ENCODE measurements around the gene MCM3AP.

DNA sequence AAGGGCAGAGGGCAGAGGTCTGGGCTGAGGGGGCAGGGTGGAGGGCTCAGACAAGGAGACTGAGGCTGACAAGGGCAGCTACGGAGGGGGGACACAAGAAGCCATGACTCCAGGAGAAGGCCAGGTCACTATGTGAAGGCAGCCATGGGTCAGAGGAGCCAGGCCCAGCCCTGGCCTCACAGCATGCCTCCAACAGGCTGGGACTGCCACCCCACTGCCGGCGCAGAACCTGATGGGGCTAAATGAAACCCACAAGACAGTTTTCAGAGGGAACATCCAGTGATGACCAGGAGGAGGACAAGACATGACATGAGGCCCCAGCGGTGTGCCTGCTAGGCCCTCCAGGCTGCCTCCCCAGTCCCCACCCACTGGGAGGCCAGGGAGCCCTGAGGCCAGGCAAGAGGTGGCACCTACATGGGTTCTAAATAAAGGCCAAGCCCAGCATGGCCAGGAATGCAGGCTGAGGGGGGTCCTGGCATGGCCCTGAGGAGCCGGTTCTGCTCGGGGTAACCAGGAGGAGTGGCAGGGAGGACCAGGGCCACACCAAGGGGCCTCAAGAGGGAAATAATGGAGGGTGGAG, 29.6 kb downstream of the MCM3AP start:
- TF ChIP-seq, protein P1, sequence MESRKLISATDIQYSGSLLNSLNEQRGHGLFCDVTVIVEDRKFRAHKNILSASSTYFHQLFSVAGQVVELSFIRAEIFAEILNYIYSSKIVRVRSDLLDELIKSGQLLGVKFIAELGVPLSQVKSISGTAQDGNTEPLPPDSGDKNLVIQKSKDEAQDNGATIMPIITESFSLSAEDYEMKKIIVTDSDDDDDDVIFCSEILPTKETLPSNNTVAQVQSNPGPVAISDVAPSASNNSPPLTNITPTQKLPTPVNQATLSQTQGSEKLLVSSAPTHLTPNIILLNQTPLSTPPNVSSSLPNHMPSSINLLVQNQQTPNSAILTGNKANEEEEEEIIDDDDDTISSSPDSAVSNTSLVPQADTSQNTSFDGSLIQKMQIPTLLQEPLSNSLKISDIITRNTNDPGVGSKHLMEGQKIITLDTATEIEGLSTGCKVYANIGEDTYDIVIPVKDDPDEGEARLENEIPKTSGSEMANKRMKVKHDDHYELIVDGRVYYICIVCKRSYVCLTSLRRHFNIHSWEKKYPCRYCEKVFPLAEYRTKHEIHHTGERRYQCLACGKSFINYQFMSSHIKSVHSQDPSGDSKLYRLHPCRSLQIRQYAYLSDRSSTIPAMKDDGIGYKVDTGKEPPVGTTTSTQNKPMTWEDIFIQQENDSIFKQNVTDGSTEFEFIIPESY (IDR thresholded peaks at IDR 0.05) = no peak
- TF ChIP-seq, protein P2, sequence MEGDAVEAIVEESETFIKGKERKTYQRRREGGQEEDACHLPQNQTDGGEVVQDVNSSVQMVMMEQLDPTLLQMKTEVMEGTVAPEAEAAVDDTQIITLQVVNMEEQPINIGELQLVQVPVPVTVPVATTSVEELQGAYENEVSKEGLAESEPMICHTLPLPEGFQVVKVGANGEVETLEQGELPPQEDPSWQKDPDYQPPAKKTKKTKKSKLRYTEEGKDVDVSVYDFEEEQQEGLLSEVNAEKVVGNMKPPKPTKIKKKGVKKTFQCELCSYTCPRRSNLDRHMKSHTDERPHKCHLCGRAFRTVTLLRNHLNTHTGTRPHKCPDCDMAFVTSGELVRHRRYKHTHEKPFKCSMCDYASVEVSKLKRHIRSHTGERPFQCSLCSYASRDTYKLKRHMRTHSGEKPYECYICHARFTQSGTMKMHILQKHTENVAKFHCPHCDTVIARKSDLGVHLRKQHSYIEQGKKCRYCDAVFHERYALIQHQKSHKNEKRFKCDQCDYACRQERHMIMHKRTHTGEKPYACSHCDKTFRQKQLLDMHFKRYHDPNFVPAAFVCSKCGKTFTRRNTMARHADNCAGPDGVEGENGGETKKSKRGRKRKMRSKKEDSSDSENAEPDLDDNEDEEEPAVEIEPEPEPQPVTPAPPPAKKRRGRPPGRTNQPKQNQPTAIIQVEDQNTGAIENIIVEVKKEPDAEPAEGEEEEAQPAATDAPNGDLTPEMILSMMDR (IDR thresholded peaks at IDR 0.05; ENCODE audit: low read depth, low read length, missing input control) = no peak
- TF ChIP-seq, protein P3, sequence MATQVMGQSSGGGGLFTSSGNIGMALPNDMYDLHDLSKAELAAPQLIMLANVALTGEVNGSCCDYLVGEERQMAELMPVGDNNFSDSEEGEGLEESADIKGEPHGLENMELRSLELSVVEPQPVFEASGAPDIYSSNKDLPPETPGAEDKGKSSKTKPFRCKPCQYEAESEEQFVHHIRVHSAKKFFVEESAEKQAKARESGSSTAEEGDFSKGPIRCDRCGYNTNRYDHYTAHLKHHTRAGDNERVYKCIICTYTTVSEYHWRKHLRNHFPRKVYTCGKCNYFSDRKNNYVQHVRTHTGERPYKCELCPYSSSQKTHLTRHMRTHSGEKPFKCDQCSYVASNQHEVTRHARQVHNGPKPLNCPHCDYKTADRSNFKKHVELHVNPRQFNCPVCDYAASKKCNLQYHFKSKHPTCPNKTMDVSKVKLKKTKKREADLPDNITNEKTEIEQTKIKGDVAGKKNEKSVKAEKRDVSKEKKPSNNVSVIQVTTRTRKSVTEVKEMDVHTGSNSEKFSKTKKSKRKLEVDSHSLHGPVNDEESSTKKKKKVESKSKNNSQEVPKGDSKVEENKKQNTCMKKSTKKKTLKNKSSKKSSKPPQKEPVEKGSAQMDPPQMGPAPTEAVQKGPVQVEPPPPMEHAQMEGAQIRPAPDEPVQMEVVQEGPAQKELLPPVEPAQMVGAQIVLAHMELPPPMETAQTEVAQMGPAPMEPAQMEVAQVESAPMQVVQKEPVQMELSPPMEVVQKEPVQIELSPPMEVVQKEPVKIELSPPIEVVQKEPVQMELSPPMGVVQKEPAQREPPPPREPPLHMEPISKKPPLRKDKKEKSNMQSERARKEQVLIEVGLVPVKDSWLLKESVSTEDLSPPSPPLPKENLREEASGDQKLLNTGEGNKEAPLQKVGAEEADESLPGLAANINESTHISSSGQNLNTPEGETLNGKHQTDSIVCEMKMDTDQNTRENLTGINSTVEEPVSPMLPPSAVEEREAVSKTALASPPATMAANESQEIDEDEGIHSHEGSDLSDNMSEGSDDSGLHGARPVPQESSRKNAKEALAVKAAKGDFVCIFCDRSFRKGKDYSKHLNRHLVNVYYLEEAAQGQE (IDR thresholded peaks at IDR 0.05) = no peak

Measured in liver (tissue), 2 donors.